Measurements from ENCODE around the gene PRXL2B. TPM values are rescaled to one million over a fixed set of nuclear protein-coding genes. Genes with fewer than 3 reads are reported as not detected.
"Not testable (repeated sequence)": the region's sequence is repeated elsewhere in the genome, so short reads cannot be mapped to it uniquely, and the experiment has no call there.

PRXL2B gene
- total RNA-seq, 1 donor from 2014 or later, result 26.3 TPM

DNA sequence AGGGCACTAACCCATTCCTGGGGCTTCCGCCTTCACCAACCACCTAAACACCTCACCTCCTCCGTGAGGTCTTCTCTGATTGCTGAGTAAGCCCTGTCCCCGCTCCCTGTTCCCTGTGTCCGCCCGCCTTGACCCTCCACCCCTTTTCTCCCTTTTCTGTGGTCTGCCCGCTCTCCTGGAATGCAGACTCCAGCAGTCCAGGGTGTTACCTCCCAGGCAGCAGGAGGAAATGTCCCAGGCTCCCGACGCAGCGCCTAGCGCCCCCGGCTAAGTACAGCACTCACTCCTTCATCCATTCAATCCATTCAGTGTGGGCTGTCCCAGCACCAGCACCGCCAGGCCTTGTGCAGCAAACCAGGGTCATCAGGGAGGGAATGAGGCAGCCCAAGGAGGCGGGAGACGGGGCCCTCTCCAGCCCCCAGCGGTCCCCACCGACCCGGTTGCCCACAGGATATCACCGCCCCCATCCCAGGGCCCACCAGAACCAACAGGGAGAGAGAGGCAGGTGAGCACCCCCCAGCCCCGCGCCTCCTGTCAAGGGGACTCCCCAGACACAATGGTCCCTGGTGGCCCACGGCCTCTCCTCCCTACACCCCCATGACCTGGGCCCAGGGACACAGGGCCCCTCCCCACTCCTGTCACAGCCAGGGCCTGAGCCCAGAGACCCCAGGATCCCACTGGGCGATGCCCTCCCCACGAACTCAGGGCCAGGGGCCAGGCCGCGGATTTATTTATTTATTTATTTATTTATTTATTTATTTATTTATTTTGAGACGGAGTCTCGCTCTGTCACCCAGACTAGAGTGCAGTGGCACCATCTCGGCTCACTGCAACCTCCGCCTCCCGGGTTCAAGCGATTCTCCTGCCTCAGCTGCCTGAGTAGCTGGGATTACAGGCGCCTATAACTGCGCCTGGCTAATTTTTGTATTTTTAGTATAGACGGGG lies 20.2 kb upstream of the PRXL2B start:
- no peak overlapping the region for H3K27ac ChIP-seq

DNA sequence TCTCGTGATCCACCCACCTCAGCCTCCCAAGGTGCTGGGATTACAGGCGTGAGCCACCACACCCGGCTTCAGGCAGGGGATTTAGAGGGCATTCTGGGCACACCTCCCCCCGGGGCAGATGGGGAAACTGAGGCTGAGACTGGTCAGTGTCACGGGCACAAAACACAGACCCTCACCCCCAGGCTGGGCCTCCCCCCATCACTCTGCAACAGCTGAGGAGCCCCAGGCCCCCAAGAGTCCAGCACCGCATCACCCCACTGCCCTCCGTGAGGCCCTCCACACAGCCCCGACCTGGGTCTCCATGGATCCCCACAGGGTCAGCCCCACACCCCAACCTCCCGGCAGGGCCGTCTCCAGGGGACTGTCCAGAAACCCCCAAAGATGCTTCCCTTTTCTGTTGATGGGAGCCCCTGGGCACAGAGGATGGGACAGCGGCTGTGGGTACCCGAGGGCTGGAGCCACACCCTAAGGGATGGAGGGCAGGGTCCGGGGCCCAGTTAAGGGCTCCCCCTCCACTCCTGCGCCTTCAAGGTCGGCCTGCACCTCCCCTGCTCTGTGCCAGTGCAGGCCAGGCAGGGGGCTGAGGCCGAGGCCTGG lies 19.4 kb upstream of the PRXL2B start:
- no peaks in the 10 kb centered on the region for H3K9me3 ChIP-seq
- DNase-seq (no peak), ATAC-seq (no peak)
- no peak overlapping the region for H3K4me3 ChIP-seq
- no peak overlapping the region for H3K27ac ChIP-seq
- TF ChIP-seq, protein P1, sequence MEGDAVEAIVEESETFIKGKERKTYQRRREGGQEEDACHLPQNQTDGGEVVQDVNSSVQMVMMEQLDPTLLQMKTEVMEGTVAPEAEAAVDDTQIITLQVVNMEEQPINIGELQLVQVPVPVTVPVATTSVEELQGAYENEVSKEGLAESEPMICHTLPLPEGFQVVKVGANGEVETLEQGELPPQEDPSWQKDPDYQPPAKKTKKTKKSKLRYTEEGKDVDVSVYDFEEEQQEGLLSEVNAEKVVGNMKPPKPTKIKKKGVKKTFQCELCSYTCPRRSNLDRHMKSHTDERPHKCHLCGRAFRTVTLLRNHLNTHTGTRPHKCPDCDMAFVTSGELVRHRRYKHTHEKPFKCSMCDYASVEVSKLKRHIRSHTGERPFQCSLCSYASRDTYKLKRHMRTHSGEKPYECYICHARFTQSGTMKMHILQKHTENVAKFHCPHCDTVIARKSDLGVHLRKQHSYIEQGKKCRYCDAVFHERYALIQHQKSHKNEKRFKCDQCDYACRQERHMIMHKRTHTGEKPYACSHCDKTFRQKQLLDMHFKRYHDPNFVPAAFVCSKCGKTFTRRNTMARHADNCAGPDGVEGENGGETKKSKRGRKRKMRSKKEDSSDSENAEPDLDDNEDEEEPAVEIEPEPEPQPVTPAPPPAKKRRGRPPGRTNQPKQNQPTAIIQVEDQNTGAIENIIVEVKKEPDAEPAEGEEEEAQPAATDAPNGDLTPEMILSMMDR (IDR thresholded peaks at IDR 0.05), result no peak
- H3K36me3 ChIP-seq, result peaks cover 18% of the 10 kb centered on the region
- intact Hi-C loops (cut with DNase I), result no loop called here
- no peaks in the 10 kb centered on the region for H3K4me1 ChIP-seq
- H3K27me3 ChIP-seq (ENCODE audit: low read depth), result no peaks in the 10 kb centered on the region

More for the DNA sequence above, 20.2 kb upstream of the PRXL2B start:
- peaks cover 27% of the 10 kb centered on the region for H3K36me3 ChIP-seq
- H3K9me3 ChIP-seq, result no peaks in the 10 kb centered on the region
- ATAC-seq, result no peak
- H3K27me3 ChIP-seq (ENCODE audit: low read depth), result no peaks in the 10 kb centered on the region
- no peaks in the 10 kb centered on the region for H3K4me1 ChIP-seq
- no peak overlapping the region for H3K4me3 ChIP-seq
- intact Hi-C loops (cut with DNase I), result no loop called here
- TF ChIP-seq, protein P1 (IDR thresholded peaks at IDR 0.05), result no peak
- DNase-seq, result no peak

DNA sequence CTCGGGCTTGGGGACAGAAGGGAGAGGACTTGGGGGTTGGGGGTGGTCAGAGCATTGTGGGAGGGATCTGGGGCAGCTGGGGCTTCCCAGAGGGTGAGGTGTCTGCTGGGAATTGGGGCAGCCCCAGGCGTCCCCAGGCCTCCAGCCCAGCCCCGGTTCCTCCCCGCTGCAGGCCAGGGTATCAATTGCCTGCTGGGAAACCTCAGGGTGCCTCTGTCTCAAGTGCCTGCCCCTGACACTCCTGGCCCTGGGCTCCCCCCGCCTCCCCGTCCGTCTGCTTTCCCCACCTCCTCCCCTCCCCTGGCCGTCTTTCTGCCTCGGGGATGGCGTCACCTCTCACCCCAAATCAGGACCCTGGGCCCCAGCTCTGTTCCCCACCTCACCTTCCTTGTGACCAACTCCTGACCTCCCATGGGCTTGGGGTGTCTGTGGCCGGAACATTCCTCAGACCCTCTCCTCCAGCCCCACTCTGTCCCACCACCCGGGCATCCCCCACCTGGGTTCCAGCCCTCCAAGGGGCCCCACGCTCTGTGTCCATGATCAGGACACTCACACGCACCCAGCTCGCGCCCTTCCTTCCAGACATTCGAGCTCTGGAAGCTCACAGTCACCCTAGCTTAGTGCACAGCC lies 18.3 kb upstream of the PRXL2B start:
- H3K9me3 ChIP-seq; intact Hi-C loops (cut with DNase I); H3K4me1 ChIP-seq; H3K36me3 ChIP-seq; H3K4me3 ChIP-seq; H3K27ac ChIP-seq; H3K27me3 ChIP-seq (ENCODE audit: low read depth); DNase-seq: not testable (repeated sequence)
- ATAC-seq, result peak in 1 of 2 donors; percentile 10

DNA sequence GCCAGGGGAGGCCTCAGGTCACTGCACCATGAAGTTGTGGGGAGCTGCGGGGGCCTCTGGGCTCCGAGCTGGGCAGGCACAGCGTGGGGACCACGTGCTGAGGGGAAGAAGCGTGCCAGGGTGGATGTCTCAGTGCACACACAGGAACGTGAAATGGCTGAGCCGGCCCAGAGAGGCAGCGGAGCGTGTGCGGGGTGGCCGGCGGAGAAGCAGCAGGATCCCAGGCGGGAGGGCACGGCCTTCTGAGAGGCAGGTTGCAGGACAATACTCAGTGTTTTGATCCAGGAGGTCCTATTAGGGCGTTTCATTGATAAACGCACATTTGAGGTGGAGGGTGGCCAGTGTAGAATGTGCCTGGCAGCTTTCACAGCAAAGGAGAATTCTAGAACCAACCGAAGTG lies 17.5 kb upstream of the PRXL2B start:
- no peak for DNase-seq
- Histone ChIP-seq H3K27ac (no peak overlapping the region), H3K4me1 (no peaks in the 10 kb centered on the region), H3K36me3 (no peaks in the 10 kb centered on the region), H3K9me3 (no peaks in the 10 kb centered on the region), H3K4me3 (no peak overlapping the region), H3K27me3 (ENCODE audit: low read depth) (no peaks in the 10 kb centered on the region)
- intact Hi-C loops (cut with DNase I), result no loop called here
- no peak for ATAC-seq
- TF ChIP-seq, protein P1 (IDR thresholded peaks at IDR 0.05), result no peak

DNA sequence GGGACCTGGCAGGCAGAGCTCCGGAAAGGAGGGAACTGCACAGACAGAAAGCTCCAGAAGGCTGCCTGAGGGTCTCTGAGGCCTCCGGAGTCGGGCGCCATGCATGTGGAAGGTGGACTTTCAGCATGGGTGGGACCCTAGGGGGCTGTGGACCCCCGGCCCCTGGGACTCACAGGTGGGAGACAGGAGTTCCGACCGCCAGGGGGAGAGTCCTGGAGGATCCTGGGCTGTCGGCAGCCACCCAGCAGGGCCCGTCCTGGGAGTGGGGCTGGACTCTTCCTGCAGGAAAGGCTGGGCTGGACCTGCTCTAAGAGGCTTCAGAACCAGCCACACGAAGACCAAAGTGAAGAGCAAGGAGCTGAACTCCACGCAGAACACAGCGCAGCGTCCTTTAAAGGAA lies 16.9 kb upstream of the PRXL2B start:
- H3K27me3 ChIP-seq (ENCODE audit: low read depth); ATAC-seq; H3K9me3 ChIP-seq; H3K27ac ChIP-seq; DNase-seq; H3K36me3 ChIP-seq; H3K4me1 ChIP-seq; H3K4me3 ChIP-seq; intact Hi-C loops (cut with DNase I): not testable (repeated sequence)

DNA sequence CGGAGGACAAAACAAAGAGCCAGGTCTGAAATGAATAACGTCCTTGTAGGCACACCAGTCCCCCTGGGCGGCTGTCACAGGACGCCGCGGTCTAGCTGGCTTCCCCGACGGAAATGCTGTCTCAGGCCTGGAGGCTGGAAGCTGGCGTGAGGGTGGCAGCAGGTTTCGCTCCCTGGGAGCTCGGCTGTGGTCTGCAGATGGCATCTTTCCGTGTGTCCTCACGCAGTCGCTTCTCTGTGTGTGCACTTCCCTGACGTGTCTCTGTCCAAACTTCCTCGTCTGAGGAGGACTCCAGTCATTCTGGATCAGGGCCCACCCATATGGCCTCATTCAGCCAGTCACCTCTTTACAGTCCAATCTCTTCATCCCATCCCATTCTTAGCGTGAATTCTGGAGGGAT lies 16.2 kb upstream of the PRXL2B start:
- DNase-seq, result no peak

More for the DNA sequence above, 16.2 kb upstream of the PRXL2B start:
- ATAC-seq, result no peak
- H3K27ac ChIP-seq, result no peak overlapping the region
- H3K4me1 ChIP-seq, result no peaks in the 10 kb centered on the region
- H3K36me3 ChIP-seq, result no peaks in the 10 kb centered on the region
- H3K4me3 ChIP-seq, result no peak overlapping the region
- intact Hi-C loops (cut with DNase I), result no loop called here
- no peaks in the 10 kb centered on the region for H3K27me3 ChIP-seq (ENCODE audit: low read depth)
- no peaks in the 10 kb centered on the region for H3K9me3 ChIP-seq
- TF ChIP-seq, protein P1 (IDR thresholded peaks at IDR 0.05), result no peak

All from lower lobe of right lung (tissue), 2 donors.